CD4-positive, alpha-beta T cell treated with Interleukin-17A for 4 hours (primary cell): ENCODE results near the gene PHF1.
A peak's percentile ranks its signal among the peaks of the same experiment; 100 is the strongest.

Experiments
- DNase-seq: peaks from one replicate; pipeline ENCODE4 v3.0.0-alpha.2; 2020; ENCODE audit warnings: mixed read lengths

Gene PHF1

DNA sequence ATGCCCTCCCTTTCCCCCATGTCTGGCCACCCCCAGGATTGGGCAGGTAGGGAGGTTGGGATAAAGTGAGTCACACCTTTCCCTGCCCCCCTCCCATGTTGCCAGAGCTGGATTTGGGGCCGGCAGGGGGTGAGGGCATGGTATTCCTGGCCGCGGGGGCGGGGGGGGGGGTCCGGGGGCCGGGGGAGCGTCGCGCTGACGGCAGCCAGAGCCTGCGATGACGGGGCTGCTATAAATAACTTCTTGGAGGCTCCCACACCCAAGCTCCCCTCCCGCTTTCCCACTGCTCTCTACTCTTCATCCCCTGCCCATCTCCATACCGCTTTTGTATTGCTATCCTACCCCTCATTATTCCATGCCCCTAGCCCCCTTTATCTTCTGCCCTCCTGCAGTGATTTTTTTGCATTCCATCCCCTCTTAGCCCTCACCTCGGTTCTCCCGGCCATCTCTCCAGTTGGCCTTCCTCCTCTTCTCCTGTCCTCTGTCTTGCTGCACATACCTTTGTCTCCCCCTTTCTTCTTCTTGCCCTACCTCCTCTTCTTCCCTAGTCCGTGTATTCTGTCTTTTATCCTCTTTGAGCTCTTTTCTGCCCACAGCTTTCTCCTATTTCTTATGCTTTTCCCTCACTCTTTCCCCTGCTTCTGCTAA lies 22.9 kb downstream of the PHF1 start:
- DNase-seq: no peak

DNA sequence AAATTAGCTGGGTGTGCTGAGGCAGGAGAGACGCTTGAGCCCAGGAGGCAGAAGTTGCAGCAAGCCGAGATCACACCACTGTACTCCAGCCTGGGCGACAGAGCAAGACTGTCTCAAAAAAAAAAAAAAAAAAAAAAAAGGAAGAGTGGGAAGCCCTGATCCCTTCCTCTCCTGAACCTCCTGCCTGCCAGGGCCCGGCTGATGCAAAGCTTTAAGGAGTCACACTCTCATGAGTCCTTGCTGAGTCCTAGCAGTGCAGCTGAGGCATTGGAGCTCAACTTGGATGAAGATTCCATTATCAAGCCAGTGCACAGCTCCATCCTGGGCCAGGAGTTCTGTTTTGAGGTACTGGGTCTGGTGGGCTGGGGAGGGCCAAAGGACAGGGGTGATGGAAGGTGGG lies 24.1 kb downstream of the PHF1 start:
- DNase-seq: no peak

DNA sequence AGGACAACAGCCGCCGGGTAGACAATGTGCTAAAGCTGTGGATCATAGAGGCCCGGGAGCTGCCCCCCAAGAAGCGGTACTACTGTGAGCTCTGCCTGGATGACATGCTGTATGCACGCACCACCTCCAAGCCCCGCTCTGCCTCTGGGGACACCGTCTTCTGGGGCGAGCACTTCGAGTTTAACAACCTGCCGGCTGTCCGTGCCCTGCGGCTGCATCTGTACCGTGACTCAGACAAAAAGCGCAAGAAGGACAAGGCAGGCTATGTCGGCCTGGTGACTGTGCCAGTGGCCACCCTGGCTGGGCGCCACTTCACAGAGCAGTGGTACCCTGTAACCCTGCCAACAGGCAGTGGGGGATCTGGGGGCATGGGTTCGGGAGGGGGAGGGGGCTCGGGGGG lies 26.9 kb downstream of the PHF1 start:
- DNase-seq: no peak

DNA sequence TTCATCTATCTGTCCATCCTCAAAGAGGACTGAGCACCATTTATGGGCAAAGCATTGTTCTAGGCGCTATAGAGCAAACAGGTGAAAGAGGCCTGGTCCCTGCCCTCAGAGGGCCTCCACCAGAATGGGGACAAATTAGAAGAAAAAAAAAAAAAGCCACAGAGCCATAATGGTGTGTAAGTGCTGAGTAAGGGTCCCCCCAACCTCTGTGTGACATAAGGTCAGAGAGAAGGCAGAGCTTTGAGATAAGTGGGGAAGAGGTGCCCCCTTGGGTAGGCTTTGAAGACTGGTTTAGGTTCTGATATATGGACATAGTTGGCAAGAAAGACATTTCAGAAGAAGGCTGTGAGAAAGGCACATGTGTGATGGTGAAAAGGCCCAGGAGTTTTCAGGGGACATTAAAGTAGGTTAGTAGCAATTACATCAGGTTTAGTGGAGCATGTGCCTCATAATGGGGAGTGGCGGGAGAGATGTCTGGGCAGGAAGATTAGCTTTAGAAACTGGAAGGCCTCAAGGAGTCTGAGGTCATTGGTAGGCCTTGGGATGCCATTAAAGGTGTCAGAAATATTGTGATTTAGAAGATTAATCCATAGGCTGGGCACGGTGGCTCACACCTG lies 28.3 kb downstream of the PHF1 start:
- DNase-seq: no peak

DNA sequence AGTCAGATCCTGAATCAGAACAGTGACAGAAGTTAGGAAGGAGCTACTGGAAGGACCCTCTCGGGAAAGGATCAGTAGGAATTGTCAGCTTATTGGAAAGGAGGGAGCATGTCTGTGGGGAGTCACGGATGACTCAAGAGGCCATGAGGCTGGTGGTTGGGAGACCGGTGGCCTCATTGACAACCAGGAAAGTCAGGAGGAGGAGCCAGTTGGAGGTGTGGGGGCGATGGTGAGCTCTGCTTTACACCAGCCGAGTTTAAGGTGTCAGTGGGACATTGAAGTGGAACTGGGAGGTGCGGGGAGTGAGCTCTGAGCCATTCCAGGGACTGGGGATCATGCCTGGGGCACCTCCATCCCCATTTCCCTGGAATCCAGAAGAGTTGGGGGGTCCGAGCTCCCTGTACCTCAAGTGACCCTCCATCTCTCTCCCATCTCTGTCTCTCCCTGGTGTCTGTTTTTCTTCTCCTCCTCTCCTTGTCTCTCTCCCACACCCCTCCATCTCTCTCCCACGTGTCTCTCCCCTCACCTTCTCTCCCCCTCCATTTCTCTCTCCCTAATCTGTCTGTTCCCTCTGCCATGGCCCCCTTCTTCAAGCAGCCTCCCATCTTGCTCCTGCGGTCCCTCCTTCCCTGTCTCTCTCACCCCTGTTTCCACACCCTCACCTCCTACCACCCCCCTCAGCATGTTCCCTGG lies 29.3 kb downstream of the PHF1 start:
- DNase-seq: no peak

DNA sequence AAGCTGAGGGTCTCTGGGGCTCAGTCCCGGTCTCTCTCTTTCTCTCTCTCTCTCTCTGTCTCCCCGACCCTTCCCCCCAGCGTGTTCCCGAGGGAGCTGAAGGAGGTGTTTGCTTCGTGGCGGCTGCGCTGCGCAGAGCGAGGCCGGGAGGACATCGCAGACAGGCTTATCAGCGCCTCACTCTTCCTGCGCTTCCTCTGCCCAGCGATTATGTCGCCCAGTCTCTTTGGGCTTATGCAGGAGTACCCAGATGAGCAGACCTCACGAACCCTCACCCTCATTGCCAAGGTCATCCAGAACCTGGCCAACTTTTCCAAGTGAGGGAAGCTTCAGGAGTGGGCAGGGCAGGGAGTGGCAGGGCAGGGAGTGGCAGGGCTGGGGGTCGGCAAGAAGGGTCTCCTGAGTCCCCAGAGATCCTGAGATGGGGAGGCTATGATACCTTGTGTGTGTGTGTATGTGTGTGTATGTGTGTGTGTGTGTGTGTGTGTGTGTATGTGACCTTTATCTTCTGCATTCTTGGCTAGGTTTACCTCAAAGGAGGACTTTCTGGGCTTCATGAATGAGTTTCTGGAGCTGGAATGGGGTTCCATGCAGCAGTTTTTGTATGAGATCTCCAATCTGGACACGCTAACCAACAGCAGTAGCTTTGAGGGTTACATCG lies 30.0 kb downstream of the PHF1 start:
- DNase-seq: no peak

DNA sequence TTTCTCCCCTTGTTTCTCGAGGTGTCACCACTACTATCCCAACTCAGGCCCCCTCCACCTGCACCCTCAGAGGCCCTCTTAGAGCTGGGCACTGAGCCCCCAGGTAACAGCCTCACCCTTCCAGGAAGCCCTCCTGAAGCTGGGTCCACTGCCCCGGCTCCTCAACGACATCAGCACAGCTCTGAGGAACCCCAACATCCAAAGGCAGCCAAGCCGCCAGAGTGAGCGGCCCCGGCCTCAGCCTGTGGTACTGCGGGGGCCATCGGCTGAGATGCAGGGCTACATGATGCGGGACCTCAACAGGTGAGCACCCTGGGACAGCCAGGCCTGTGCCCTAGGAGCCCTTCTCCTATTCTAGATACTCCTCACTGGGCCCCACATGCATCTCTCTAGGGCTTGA lies 30.6 kb downstream of the PHF1 start:
- no peak for DNase-seq

DNA sequence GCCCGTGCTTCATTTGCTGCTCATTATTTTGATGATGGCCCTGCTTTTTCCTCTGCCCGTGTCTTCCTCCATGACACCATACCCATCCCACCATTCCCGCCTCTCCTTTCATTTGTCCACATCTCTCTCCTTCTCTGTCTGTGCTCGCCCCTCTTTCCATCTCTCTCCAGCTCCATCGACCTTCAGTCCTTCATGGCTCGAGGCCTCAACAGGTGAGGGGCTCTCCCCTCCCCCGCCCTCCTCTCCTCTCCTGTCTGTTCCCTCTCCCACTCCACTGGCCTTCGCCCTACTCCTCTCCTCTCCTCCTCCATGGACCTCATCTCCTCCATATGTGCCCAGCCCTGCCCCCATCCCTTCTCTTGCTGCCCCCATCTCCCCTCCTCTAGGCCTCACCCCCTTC lies 31.5 kb downstream of the PHF1 start:
- no peak for DNase-seq

DNA sequence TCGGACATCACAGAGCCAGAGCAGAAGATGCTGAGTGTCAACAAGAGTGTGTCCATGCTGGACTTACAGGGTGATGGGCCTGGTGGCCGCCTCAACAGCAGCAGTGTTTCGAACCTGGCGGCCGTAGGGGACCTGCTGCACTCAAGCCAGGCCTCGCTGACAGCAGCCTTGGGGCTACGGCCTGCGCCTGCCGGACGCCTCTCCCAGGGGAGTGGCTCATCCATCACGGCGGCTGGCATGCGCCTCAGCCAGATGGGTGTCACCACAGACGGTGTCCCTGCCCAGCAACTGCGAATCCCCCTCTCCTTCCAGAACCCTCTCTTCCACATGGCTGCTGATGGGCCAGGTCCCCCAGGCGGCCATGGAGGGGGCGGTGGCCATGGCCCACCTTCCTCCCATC lies 32.2 kb downstream of the PHF1 start:
- DNase-seq: no peak

DNA sequence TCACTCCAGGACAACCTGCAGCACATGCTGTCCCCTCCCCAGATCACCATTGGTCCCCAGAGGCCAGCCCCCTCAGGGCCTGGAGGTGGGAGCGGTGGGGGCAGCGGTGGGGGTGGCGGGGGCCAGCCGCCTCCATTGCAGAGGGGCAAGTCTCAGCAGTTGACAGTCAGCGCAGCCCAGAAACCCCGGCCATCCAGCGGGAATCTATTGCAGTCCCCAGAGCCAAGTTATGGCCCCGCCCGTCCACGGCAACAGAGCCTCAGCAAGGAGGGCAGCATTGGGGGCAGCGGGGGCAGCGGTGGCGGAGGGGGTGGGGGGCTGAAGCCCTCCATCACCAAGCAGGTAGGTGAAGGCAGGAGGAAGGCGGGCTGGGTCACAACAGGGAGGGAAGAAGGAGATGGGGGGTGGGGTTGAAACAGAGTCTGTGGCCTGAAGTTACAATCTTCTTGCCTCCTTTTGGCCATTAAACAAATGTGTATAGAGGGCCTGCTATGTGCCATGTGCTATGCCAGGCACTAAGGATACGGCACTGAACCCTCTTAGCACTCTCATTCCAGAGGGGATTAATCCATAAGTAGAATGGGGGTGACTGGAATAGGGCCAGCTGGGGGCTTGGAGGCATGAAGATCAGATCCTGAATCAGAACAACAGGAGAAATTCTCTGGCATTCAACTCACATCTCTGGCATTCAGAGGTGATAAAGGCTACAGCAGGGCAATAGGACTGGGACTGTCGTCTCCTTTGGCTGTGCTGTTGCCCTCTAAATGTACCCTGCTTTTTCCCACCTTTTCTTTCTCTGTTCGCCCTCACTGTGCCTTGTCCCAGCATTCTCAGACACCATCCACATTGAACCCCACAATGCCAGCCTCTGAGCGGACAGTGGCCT lies 33.0 kb downstream of the PHF1 start:
- no peak for DNase-seq

DNA sequence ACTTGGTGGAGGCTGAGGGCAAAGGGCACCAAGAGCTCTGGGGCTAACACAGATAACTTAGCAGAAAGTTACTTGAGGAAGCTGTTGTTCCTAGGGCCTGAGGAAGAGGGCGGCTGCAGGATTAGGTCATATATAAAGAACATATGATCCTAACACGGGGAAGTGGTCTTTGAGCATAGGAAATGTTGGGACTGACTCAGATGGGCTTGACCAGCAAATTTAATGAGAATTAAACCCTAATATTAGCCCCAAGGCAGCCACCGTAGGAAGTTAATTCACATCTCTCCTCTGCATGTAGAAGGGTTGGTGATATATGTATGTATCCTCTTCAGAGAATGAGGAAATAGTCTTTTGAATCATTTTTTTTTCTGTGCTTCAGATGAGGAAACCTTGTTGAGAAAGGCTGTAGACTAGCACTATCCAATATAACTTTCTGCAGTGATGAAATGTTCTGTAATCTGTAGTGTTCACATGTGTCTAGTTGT lies 34.3 kb downstream of the PHF1 start:
- no peak for DNase-seq

DNA sequence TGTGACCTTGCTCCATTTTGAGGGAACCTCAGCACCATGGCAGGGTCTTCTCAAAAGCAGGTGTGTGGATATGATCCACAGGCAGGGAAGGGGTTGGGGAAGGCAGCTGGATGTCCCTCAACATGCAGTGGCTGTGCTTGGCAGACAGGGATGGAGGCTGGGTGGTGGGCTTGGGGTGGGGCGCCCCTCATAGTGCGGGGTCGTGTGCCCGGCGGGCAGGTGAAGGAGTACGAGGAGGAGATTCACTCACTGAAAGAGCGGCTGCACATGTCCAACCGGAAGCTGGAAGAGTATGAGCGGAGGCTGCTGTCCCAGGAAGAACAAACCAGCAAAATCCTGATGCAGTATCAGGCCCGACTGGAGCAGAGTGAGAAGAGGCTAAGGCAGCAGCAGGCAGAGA lies 35.5 kb downstream of the PHF1 start:
- no peak for DNase-seq

DNA sequence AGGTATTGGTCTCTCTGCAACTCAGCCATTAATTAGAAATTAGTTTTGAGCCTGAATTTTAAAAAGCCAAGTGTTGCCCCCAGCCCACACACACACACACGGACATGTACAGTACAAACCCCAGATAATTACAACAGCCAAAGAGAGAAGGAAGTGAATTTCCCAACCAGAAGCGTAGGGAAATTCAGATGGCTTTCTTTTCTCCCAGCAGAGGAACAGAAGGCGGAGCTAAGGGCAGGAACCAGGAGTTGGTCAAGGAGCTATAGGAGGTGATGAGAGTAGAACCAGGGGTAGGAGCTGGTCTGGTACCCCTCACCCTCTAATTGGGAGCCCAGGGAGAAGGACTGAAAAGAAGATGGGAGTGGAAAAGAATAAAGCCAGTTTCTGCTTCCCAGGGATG lies 39.6 kb downstream of the PHF1 start:
- no peak for DNase-seq

DNA sequence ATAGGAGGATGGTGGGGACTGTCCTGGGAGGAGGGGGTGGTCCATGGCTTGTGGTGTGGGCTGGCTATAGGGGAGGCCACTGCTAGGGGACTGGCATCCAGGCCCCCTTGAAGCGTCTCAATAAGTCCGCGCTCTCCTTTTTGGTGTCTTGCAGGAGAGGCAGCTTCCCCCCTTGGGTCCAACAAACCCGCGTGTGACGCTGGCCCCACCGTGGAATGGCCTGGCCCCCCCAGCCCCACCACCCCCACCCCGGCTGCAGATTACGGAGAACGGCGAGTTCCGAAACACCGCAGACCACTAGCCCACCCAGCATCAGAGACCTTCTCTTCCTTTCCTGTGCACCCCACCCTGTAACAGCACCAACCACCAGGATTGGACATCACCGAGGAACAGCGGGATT lies 40.8 kb downstream of the PHF1 start:
- no peak for DNase-seq

DNA sequence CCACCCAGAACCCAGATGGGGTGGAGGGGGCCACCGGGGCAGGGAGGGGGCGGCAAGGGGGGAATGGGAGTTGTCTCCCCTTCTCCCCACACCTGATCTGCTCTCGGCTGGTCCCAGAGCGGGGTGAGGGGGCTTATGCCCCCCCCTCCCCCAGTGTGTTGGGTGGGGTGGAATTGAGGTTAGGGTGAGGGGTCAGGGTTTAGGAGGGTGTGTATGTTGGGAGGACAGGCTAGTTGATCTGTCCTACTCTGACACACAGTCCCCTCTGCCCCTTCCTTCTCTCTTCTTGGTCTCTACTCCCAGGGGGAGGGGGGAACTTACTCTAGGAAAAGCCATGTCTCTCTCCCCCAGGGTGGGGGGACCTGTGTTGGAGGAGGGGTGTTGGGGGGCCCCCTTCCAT lies 41.7 kb downstream of the PHF1 start:
- DNase-seq: no peak

DNA sequence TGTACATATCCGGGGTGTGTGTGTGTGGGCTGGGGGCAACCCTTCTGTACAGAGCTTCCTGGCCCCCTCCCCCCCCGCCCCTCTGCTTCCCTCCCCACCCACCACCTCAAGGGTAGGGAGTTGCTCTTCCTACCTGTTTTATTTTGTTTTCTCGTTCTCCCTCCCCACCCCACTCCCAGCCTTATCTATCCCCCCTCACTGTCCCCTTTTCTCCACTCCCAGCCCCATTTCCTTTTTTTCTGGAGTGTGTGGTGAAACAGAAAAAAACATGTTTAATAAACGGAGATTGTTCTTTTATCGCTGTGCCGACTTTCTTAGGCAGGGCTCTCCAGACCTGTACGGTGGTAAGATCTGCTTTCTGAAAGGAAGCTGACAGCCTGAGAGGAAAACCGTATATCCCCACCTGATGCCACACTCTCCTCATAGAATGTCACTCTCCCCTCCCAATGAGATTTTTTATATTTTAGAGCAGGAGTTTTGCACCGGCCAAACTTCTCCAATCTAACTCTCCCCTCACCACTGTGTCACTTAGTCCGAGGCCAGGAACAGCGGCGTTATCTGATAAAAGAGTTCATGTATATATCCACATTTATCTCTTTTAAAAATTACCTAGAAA lies 42.7 kb downstream of the PHF1 start:
- peak; percentile 37 for DNase-seq

DNA sequence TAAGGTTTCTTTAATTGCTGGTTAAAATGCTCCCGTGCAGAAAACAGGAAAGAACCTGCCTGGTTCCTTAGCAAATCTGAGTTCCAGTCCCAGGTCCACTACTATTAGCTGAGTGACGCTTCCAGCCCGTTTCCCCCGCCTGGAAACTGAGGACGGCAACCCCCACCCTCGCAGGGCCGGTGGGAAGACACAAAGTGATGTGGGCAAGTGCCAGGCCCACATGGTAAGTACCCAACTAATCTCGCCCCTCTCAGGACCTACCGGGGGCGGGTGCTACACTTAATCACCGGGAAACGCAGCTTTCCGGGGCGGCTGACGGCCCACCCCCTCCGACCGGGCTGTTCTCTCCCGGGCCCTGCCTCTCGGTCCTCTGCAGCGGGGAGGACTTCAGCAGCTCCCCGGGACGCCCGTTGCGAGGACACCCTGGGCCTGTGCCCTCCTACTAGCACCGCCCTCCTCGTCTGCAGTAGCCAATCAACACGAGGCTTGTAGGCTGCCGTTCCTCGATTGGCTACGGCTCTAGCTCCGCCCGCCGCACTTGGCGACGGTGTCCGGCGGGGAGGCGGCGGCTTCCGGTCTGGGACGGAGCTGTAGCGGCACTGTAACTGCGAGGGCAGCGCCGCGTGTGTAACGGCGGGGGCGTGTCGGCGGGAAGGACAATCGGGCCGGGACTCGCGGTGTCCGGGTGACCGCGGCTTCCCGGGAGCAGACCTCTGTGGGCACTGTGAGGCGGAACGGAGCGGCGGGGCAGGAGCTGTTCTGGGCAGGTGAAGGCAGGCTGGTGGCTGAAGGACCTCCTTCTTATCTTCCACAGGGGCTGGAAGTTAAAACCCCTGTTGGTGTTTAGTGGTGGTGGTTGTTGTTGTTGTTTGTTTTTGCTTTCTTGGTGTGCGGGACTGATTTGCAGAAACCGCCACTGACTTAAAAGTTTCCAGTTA lies 43.5 kb downstream of the PHF1 start, which contains the start of gene ZBTB9:
TSS of gene ZBTB9 (plus strand) at position 568 of the 938 bp plus-strand sequence. CDS start 525 bp downstream, outside the sequence.
- peak; percentile 94 for DNase-seq

DNA sequence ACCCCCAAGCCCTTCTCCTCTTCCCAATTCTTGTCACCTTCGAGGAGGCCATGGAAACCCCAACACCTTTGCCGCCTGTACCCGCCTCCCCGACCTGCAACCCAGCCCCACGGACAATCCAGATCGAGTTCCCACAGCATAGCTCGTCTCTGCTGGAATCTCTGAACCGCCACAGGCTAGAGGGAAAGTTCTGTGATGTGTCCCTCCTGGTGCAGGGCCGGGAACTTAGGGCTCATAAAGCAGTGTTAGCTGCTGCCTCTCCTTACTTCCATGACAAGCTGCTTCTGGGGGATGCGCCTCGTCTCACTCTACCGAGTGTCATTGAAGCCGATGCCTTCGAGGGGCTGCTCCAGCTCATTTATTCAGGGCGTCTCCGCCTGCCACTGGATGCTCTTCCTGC lies 44.2 kb downstream of the PHF1 start:
- DNase-seq: no peak

DNA sequence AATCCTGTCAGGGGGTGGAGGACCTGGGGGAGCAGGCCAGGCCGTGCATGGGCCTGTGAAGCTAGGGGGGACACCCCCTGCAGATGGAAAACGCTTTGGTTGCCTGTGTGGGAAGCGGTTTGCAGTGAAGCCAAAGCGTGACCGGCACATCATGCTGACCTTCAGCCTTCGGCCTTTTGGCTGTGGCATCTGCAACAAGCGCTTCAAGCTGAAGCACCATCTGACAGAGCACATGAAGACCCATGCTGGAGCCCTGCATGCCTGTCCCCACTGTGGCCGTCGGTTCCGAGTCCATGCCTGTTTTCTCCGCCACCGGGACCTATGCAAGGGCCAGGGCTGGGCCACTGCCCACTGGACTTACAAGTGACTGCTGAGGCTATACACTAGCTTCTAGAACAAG lies 45.3 kb downstream of the PHF1 start:
- DNase-seq: no peak

DNA sequence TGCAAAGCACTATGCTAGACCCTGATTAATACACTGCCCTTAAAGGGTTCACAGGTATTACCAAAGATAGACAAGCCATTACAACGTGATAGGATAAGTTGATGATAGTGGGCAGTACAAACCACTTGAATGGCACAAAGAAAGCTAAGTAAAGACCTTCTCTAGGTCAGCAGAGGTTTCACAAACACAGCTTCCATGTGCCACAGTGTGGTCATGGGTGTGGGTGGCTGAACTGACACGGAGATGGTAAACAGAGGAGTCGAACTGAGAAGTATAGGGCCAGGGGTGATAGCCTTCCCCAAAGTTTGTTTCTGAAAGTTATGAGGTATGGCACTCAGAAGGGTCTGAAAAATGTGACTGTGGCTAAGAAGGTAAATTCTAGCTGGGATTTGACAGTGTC lies 47.9 kb downstream of the PHF1 start:
- no peak for DNase-seq

DNA sequence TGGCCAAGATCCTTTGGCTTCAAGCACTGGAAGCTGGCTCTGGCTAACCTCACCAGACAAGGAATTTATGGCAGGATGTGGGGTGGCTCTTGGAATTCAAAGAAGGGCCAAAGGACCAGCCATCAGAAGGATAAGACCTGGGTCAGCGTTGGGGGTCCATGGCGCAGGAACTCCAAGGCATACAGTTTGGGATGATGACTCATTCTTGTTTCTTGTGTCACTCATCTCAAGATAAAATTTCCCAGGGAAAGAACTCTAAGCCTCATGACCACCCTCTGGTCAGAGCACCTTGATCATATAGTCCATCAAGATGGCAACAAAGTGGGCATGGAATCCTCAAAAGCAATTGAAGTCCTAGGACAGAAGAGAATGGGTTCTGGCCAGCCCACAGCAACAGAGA lies 48.4 kb downstream of the PHF1 start:
- no peak for DNase-seq
